ENCODE results near the gene C16orf92. TPM values are rescaled to one million over a fixed set of nuclear protein-coding genes. Genes with fewer than 3 reads are reported as not detected.

The C16orf92 gene
- total and polyA plus RNA-seq, 2 donors (not counting 3 experiments of a cell fraction or from before 2014, with no cell fraction given): not detected

- Histone ChIP-seq H3K9me1 (replicated peaks; ENCODE audit: control insufficient read depth, extremely low read depth, insufficient read depth, low read length) (no peaks in the 10 kb centered on the region), H3K9ac (replicated peaks; ENCODE audit: extremely low read depth, insufficient read depth, low read length) (no peak overlapping the region), H3K9me3 (replicated peaks; ENCODE audit: control insufficient read depth, insufficient read depth, low read length) (no peaks in the 10 kb centered on the region), H3K4me2 (ENCODE audit: insufficient read depth, low read length) (no peak overlapping the region), H4K20me1 (replicated peaks; ENCODE audit: control insufficient read depth, extremely low read depth, insufficient read depth, low read length) (no peaks in the 10 kb centered on the region), H3K36me3 (ENCODE audit: control insufficient read depth in 2 of 2, extremely low read depth in 1 of 2, insufficient read depth in 2 of 2, low read length in 2 of 2) (peaks cover 21 to 63% of the 10 kb centered on the region in 2 experiments), H3K79me2 (ENCODE audit: control insufficient read depth, insufficient read depth, low read length) (no peaks in the 10 kb centered on the region), H2AFZ (ENCODE audit: low read depth, low read length) (no peak overlapping the region), H3K27ac (ENCODE audit: insufficient read depth, low read depth, low read length) (no peak overlapping the region), H3K27me3 (ENCODE audit: control insufficient read depth in 2 of 2, insufficient read depth in 2 of 2, low read length in 2 of 2) (no peaks in the 10 kb centered on the region), H3K4me3 (replicated peaks in 1 of 3; ENCODE audit: insufficient read depth in 1 of 3, low read depth in 1 of 3, low read length in 3 of 3) (no peak overlapping the region), H3K4me1 (ENCODE audit: control insufficient read depth, extremely low read depth, insufficient read depth, low read length) (peaks cover 14% of the 10 kb centered on the region)
- TF ChIP-seq POLR2AphosphoS5 (IDR thresholded peaks at IDR 0.05; ENCODE audit: insufficient read depth, low read depth, low read length): no peak
- dilution Hi-C loops (cut with MboI; ENCODE audit: extremely low pct_ligation_motif_present, low sequenced_read_pairs): loop anchor here (10.0 kb wide), 1 partner anchor 186 kb away; the partner anchor contains the start of gene MAZ
- DNase-seq (ENCODE audit: low read depth, low spot score): no peak
- intact Hi-C loops (cut with micrococcal nuclease): no loop called here
- CTCF ChIA-PET: interaction anchor here (0.6 to 1.9 kb wide), 2 partner anchors 41 to 115 kb away, joined by 3 to 6 read pairs; partner anchors contain the start of gene TLCD3B
- POLR2A ChIA-PET: no interaction called here
- no peak for FAIRE-seq
- no TSS peak for BruUV-seq (replicated peaks)
These were observed 32.0 kb upstream of the C16orf92 start for GRCh38 chr16:29990883-29991570.

- no peak overlapping the region for H3K4me3 ChIP-seq (replicated peaks in 1 of 3; ENCODE audit: insufficient read depth in 1 of 3, low read depth in 1 of 3, low read length in 3 of 3)
These were observed 31.5 kb upstream of the C16orf92 start for GRCh38 chr16:29991571-29991904.

More at GRCh38 chr16:29991571-29991904, 31.5 kb upstream of the C16orf92 start:
- intact Hi-C loops (cut with micrococcal nuclease) (no loop called here), dilution Hi-C loops (cut with MboI; ENCODE audit: extremely low pct_ligation_motif_present, low sequenced_read_pairs) (loop anchor here (10.0 kb wide), 1 partner anchor 187 kb away; the partner anchor contains the start of gene MAZ)
- Histone ChIP-seq H3K27me3 (ENCODE audit: control insufficient read depth in 2 of 2, insufficient read depth in 2 of 2, low read length in 2 of 2) (no peaks in the 10 kb centered on the region), H4K20me1 (replicated peaks; ENCODE audit: control insufficient read depth, extremely low read depth, insufficient read depth, low read length) (no peaks in the 10 kb centered on the region), H3K4me2 (ENCODE audit: insufficient read depth, low read length) (no peak overlapping the region), H2AFZ (ENCODE audit: low read depth, low read length) (no peak overlapping the region), H3K9ac (replicated peaks; ENCODE audit: extremely low read depth, insufficient read depth, low read length) (no peak overlapping the region), H3K9me3 (replicated peaks; ENCODE audit: control insufficient read depth, insufficient read depth, low read length) (no peaks in the 10 kb centered on the region), H3K36me3 (ENCODE audit: control insufficient read depth in 2 of 2, extremely low read depth in 1 of 2, insufficient read depth in 2 of 2, low read length in 2 of 2) (peaks cover 21 to 58% of the 10 kb centered on the region in 2 experiments), H3K9me1 (replicated peaks; ENCODE audit: control insufficient read depth, extremely low read depth, insufficient read depth, low read length) (no peaks in the 10 kb centered on the region), H3K4me1 (ENCODE audit: control insufficient read depth, extremely low read depth, insufficient read depth, low read length) (peaks cover 15% of the 10 kb centered on the region), H3K27ac (ENCODE audit: insufficient read depth, low read depth, low read length) (no peak overlapping the region), H3K79me2 (ENCODE audit: control insufficient read depth, insufficient read depth, low read length) (peaks cover 3% of the 10 kb centered on the region)
- DNase-seq (ENCODE audit: low read depth, low spot score): no peak
- TF ChIP-seq JUN (IDR thresholded peaks at IDR 0.05; ENCODE audit: borderline replicate concordance, insufficient read depth, insufficient read length, low read depth) (no peak), MYC (IDR thresholded peaks at IDR 0.05; ENCODE audit: low read depth, low read length) (no peak), CTCF (IDR thresholded peaks at IDR 0.05; ENCODE audit: extremely low read depth in 1 of 2, insufficient read depth in 1 of 2, low read depth in 1 of 2, low read length in 2 of 2) (no peak)
- ChIA-PET CTCF (interaction anchor here (0.6 to 1.9 kb wide), 2 partner anchors 40 to 116 kb away, joined by 3 to 6 read pairs; partner anchors contain the start of gene TLCD3B), POLR2A (no interaction called here)
- BruUV-seq (replicated peaks): no TSS peak
- FAIRE-seq: no peak

Measured in endothelial cell of umbilical vein (primary cell).